HG03108 (cell line): Measurements from ENCODE around the gene SNX30.

Experiments
- ATAC-seq: cut with Tn5 transposase; IDR thresholded peaks from one replicate; pipeline ENCODE4 v1.9.1; 2021; ENCODE audit warnings: moderate library complexity; ENCODE audit not compliant: unreplicated experiment

Gene SNX30

GRCh38 chr9:112752334-112753125 is 2.0 kb downstream of the SNX30 start:
- ATAC-seq, result no peak

- no peak for ATAC-seq
These were observed 3.2 kb downstream of the SNX30 start for GRCh38 chr9:112753725-112754124.

GRCh38 chr9:112754578-112754977 is 4.0 kb downstream of the SNX30 start:
- ATAC-seq, result no peak

- no peak for ATAC-seq
These were observed 4.5 kb downstream of the SNX30 start for GRCh38 chr9:112755016-112755427.

GRCh38 chr9:112755675-112756074 is 5.1 kb downstream of the SNX30 start:
- no peak for ATAC-seq

GRCh38 chr9:112757282-112757883 is 6.8 kb downstream of the SNX30 start:
- no peak for ATAC-seq

GRCh38 chr9:112757940-112758339 is 7.4 kb downstream of the SNX30 start:
- no peak for ATAC-seq

GRCh38 chr9:112760821-112761220 is 10.3 kb downstream of the SNX30 start:
- ATAC-seq, result no peak

- no peak for ATAC-seq
These were observed 11.5 kb downstream of the SNX30 start for GRCh38 chr9:112761912-112762655.

- no peak for ATAC-seq
These were observed 12.4 kb downstream of the SNX30 start for GRCh38 chr9:112762726-112763518.

- ATAC-seq, result no peak
These were observed 13.8 kb downstream of the SNX30 start for GRCh38 chr9:112764344-112764743.

GRCh38 chr9:112764837-112765236 is 14.3 kb downstream of the SNX30 start:
- ATAC-seq, result no peak

GRCh38 chr9:112765281-112765680 is 14.7 kb downstream of the SNX30 start:
- no peak for ATAC-seq

GRCh38 chr9:112771359-112772214 is 21.0 kb downstream of the SNX30 start:
- no peak for ATAC-seq

- ATAC-seq, result no peak
These were observed 21.6 kb downstream of the SNX30 start for GRCh38 chr9:112772215-112772509.

GRCh38 chr9:112772551-112772950 is 22.0 kb downstream of the SNX30 start:
- ATAC-seq, result no peak

- ATAC-seq, result no peak
These were observed 23.7 kb downstream of the SNX30 start for GRCh38 chr9:112774006-112774996.

- no peak for ATAC-seq
These were observed 27.4 kb downstream of the SNX30 start for GRCh38 chr9:112777914-112778313.

- ATAC-seq, result no peak
These were observed 30.0 kb downstream of the SNX30 start for GRCh38 chr9:112780450-112781036.
